Measurements from ENCODE around the gene RBP2. TPM values are rescaled to one million over a fixed set of nuclear protein-coding genes. Genes with fewer than 3 reads are reported as not detected.

RBP2 gene
- total and polyA plus RNA-seq, 9 of the 15 experiments (the other 6 are each of a cell fraction or from before 2014, with no cell fraction given) = not detected

DNA sequence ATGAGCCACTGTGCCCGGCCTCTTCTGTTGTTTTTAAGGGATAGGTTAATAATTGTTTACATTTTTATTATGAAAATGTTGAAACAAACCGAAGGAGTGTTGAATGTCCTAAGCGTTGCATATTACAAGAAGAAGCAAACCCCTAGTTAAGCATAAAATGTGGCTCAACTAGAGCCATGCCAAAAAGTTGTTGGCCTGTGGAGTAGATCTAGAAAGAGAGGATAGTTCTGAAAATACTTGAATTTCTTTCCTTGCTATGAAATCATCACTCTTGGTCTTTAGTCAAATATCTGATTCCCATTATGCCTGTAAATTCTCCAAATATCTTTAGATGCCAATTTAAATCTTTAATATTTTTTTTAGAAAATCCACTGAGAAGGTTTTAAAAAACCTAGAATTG is 12.8 kb downstream of the RBP2 start:
- WGBS (ENCODE audit: insufficient coverage, low coverage, missing lambda C conversion rate) = 0% methylated on average over 3 of the region's 3 CpGs
- Histone ChIP-seq H3K9ac (ENCODE audit: insufficient read depth in 1 of 2, low read depth in 2 of 2, low read length in 2 of 2) (no peak overlapping the region), H3K79me2 (ENCODE audit: control insufficient read depth, insufficient read depth, low read length) (no peaks in the 10 kb centered on the region), H4K20me1 (replicated peaks; ENCODE audit: control insufficient read depth, insufficient read depth, low read length) (0 out of 2 replicates have a peak, but pooled peaks cover 2% of the 10 kb centered on the region), H3K36me3 (ENCODE audit: control insufficient read depth, insufficient read depth, low read length) (no peaks in the 10 kb centered on the region), H2AFZ (ENCODE audit: low read depth, low read length) (no peak overlapping the region), H3K9me3 (replicated peaks; ENCODE audit: control insufficient read depth, insufficient read depth, low read depth, low read length) (no peaks in the 10 kb centered on the region), H3K4me3 (no peak overlapping the region), H3K4me2 (ENCODE audit: insufficient read depth, low read length) (no peak overlapping the region), H3K27me3 (ENCODE audit: control insufficient read depth in 2 of 2, insufficient read depth in 2 of 2, low read length in 2 of 2) (peaks cover 2 to 16% of the 10 kb centered on the region in 2 experiments; a peak in 2 of 5 replicates), H3K4me1 (replicated peaks in 1 of 2; ENCODE audit: control insufficient read depth in 2 of 2, insufficient read depth in 2 of 2, low read length in 2 of 2) (no peaks in the 10 kb centered on the region), H3K27ac (ENCODE audit: extremely low read depth, low read depth, low read length) (no peak overlapping the region), H3K9me1 (ENCODE audit: control insufficient read depth, insufficient read depth, low read length) (no peaks in the 10 kb centered on the region)
- in situ Hi-C loops (cut with MboI) (no loop called here), intact Hi-C loops (cut with micrococcal nuclease) (no loop called here)
- BruUV-seq (replicated peaks) = no TSS peak
- no peak for ATAC-seq
- CTCF ChIA-PET (ENCODE audit: low intra/inter-chr PET ratio) = no interaction called here
- POLR2A ChIA-PET = no interaction called here
- no peak for FAIRE-seq
- no peak for DNase-seq (ENCODE audit: extremely low read depth in 1 of 4, low spot score in 3 of 4)
- no peak for TF ChIP-seq GABPB1 (CRISPR knock-in tag; IDR thresholded peaks at IDR 0.05)
- TF ChIP-seq, protein P1, sequence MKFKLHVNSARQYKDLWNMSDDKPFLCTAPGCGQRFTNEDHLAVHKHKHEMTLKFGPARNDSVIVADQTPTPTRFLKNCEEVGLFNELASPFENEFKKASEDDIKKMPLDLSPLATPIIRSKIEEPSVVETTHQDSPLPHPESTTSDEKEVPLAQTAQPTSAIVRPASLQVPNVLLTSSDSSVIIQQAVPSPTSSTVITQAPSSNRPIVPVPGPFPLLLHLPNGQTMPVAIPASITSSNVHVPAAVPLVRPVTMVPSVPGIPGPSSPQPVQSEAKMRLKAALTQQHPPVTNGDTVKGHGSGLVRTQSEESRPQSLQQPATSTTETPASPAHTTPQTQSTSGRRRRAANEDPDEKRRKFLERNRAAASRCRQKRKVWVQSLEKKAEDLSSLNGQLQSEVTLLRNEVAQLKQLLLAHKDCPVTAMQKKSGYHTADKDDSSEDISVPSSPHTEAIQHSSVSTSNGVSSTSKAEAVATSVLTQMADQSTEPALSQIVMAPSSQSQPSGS (CRISPR knock-in tag; IDR thresholded peaks at IDR 0.05) = no peak
- no peak for TF ChIP-seq SIRT6 (IDR thresholded peaks at IDR 0.05; ENCODE audit: low read depth, low read length)
- no peak for TF ChIP-seq NCOR1 (IDR thresholded peaks at IDR 0.05)
- no peak for TF ChIP-seq TAF7 (tag; IDR thresholded peaks at IDR 0.05)
- no peak for TF ChIP-seq COPS2 (conservative IDR thresholded peaks at IDR 0.05)
- no peak for TF ChIP-seq CBFA2T3 (IDR thresholded peaks at IDR 0.05)
- no peak for TF ChIP-seq NCOA1 (IDR thresholded peaks at IDR 0.05; ENCODE audit: low read depth)
- TF ChIP-seq, protein P2, sequence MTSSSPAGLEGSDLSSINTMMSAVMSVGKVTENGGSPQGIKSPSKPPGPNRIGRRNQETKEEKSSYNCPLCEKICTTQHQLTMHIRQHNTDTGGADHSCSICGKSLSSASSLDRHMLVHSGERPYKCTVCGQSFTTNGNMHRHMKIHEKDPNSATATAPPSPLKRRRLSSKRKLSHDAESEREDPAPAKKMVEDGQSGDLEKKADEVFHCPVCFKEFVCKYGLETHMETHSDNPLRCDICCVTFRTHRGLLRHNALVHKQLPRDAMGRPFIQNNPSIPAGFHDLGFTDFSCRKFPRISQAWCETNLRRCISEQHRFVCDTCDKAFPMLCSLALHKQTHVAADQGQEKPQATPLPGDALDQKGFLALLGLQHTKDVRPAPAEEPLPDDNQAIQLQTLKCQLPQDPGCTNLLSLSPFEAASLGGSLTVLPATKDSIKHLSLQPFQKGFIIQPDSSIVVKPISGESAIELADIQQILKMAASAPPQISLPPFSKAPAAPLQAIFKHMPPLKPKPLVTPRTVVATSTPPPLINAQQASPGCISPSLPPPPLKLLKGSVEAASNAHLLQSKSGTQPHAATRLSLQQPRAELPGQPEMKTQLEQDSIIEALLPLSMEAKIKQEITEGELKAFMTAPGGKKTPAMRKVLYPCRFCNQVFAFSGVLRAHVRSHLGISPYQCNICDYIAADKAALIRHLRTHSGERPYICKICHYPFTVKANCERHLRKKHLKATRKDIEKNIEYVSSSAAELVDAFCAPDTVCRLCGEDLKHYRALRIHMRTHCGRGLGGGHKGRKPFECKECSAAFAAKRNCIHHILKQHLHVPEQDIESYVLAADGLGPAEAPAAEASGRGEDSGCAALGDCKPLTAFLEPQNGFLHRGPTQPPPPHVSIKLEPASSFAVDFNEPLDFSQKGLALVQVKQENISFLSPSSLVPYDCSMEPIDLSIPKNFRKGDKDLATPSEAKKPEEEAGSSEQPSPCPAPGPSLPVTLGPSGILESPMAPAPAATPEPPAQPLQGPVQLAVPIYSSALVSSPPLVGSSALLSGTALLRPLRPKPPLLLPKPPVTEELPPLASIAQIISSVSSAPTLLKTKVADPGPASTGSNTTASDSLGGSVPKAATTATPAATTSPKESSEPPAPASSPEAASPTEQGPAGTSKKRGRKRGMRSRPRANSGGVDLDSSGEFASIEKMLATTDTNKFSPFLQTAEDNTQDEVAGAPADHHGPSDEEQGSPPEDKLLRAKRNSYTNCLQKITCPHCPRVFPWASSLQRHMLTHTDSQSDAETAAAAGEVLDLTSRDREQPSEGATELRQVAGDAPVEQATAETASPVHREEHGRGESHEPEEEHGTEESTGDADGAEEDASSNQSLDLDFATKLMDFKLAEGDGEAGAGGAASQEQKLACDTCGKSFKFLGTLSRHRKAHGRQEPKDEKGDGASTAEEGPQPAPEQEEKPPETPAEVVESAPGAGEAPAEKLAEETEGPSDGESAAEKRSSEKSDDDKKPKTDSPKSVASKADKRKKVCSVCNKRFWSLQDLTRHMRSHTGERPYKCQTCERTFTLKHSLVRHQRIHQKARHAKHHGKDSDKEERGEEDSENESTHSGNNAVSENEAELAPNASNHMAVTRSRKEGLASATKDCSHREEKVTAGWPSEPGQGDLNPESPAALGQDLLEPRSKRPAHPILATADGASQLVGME (CRISPR knock-in tag; IDR thresholded peaks at IDR 0.05) = no peak
- no peak for TF ChIP-seq HNRNPH1 (optimal IDR thresholded peaks at IDR 0.05; ENCODE audit: low read depth, low read length)
- TF ChIP-seq LCOR (CRISPR knock-in tag; IDR thresholded peaks at IDR 0.05) = no peak
- no peak for TF ChIP-seq ELF4 (CRISPR knock-in tag; IDR thresholded peaks at IDR 0.05)
- TF ChIP-seq SIN3A (IDR thresholded peaks at IDR 0.05; ENCODE audit: borderline replicate concordance in 2 of 2, control insufficient read depth in 1 of 2, low read depth in 2 of 2, low read length in 2 of 2) = no peak
- TF ChIP-seq MTA3 (IDR thresholded peaks at IDR 0.05; ENCODE audit: borderline replicate concordance) = no peak
- no peak for TF ChIP-seq STAT5B (CRISPR knock-in tag; IDR thresholded peaks at IDR 0.05)
- no peak for TF ChIP-seq DNMT1 (IDR thresholded peaks at IDR 0.05)
- no peak for TF ChIP-seq ETV1 (tag; conservative IDR thresholded peaks at IDR 0.05; ENCODE audit: low read depth)

Measured in K562 (cell line).